Endothelial cell of umbilical vein (primary cell): Measurements from ENCODE around the gene PRPH. TPM values are rescaled to one million over a fixed set of nuclear protein-coding genes. Genes with fewer than 3 reads are reported as not detected.

ENCODE experiments used
- BruUV-seq: library from RNA; stranded (reverse); fragments of 400-500 nt; replicated peaks from 2 replicates; lab custom pipeline; 2021; lab: Mats Ljungman, UMichigan
- CTCF ChIA-PET: fragments of 300-600, 350-600 bp; sonication (Branson Sonifier 250); formaldehyde crosslinking; loops from one replicate; lab custom pipeline; 2021; ENCODE audit warnings: antibody characterized with exemption, inconsistent platforms; lab: Charles Lee
- POLR2A ChIA-PET: fragments of 300-600, 350-600 bp; sonication (Branson Sonifier 250); formaldehyde crosslinking; loops from one replicate; lab custom pipeline; 2021; ENCODE audit warnings: antibody characterized with exemption, inconsistent platforms; lab: Charles Lee
- DNase-seq: peaks from one replicate; pipeline ENCODE4 v3.0.0-alpha.2; 2011; ENCODE audit warnings: low read depth, low spot score
- FAIRE-seq: peaks from 2 replicates; lab custom pipeline; 2011; peaks lifted over from hg19 to GRCh38; lab: Jason Lieb, UNC
- H2AFZ ChIP-seq: 2 replicates; pipeline ENCODE4 v1.6.0; 2012; ENCODE audit warnings: low read depth, low read length, control low read depth, inconsistent platforms
- H3K27ac ChIP-seq: 2 replicates; pipeline ENCODE4 v1.5.1; 2011; ENCODE audit warnings: low read depth, mild to moderate bottlenecking, control low read depth, low read length, moderate library complexity; ENCODE audit not compliant: insufficient read depth
- H3K27me3 ChIP-seq, 2 experiments: 2 replicates each; pipeline versions ENCODE4 v1.6.0 to v1.6.1; 2011; ENCODE audit warnings: low read length in 2 of 2, mixed read lengths in 1 of 2; ENCODE audit not compliant: control insufficient read depth in 2 of 2, insufficient read depth in 2 of 2
- H3K36me3 ChIP-seq, 2 experiments: 2 replicates in 1 of 2; 3 replicates in 1 of 2; pipeline ENCODE4 v1.5.1; 2011; ENCODE audit warnings: low read length in 2 of 2, mild to moderate bottlenecking in 1 of 2, moderate library complexity in 1 of 2; ENCODE audit not compliant: control insufficient read depth in 2 of 2, insufficient read depth in 2 of 2; ENCODE audit errors: extremely low read depth in 1 of 2
- H3K4me1 ChIP-seq: 3 replicates; pipeline ENCODE4 v1.5.1; 2011; ENCODE audit warnings: mild to moderate bottlenecking, low read length; ENCODE audit not compliant: control insufficient read depth, insufficient read depth; ENCODE audit errors: extremely low read depth
- H3K4me2 ChIP-seq: 2 replicates; pipeline ENCODE4 v1.6.1; 2011; ENCODE audit warnings: low read length, control low read depth, mixed read lengths; ENCODE audit not compliant: insufficient read depth
- H3K4me3 ChIP-seq, 3 experiments: fragments of 200-600 bp in 1 of 3; sonication (generic), shearing (Covaris generic) in 1 of 3; replicated peaks in 1 of 3; 2 replicates each; pipeline ENCODE4 v1.5.1; 2011 to 2016; ENCODE audit warnings: control low read depth in 3 of 3, low read length in 3 of 3, mild to moderate bottlenecking in 2 of 3, inconsistent platforms in 1 of 3, low read depth in 1 of 3, moderate library complexity in 1 of 3; ENCODE audit not compliant: insufficient read depth in 1 of 3
- H3K79me2 ChIP-seq: 2 replicates; pipeline ENCODE4 v1.6.0; 2012; ENCODE audit warnings: low read length, inconsistent platforms; ENCODE audit not compliant: control insufficient read depth, insufficient read depth
- H3K9ac ChIP-seq: replicated peaks from 2 replicates; pipeline ENCODE3; 2011; ENCODE audit warnings: low read length, control low read depth; ENCODE audit not compliant: insufficient read depth; ENCODE audit errors: extremely low read depth
- H3K9me1 ChIP-seq: replicated peaks from 3 replicates; pipeline ENCODE4 v1.6.0; 2011; ENCODE audit warnings: mild to moderate bottlenecking, low read length; ENCODE audit not compliant: control insufficient read depth, insufficient read depth; ENCODE audit errors: extremely low read depth
- H3K9me3 ChIP-seq: replicated peaks from 2 replicates; pipeline ENCODE4 v1.5.1; 2012; ENCODE audit warnings: low read length, inconsistent platforms; ENCODE audit not compliant: control insufficient read depth, insufficient read depth
- H4K20me1 ChIP-seq: replicated peaks from 2 replicates; pipeline ENCODE3; 2011; ENCODE audit warnings: mild to moderate bottlenecking, low read length; ENCODE audit not compliant: control insufficient read depth, insufficient read depth; ENCODE audit errors: extremely low read depth
- CTCF ChIP-seq, 2 donors: IDR thresholded peaks; 1 replicate in 1 of 2; 2 replicates in 1 of 2; pipeline ENCODE4 v1.5.1; 2011; ENCODE audit warnings: low read length in 2 of 2, mild to moderate bottlenecking in 2 of 2, moderate library complexity in 2 of 2, control low read depth in 1 of 2, inconsistent platforms in 1 of 2, low read depth in 1 of 2; ENCODE audit not compliant: insufficient read depth in 1 of 2; ENCODE audit errors: extremely low read depth in 1 of 2
- EZH2 ChIP-seq: IDR thresholded peaks from 2 replicates; pipeline ENCODE4 v1.6.1; 2012; ENCODE audit warnings: borderline replicate concordance, low read depth, mild to moderate bottlenecking, moderate library complexity, low read length, inconsistent platforms; ENCODE audit not compliant: severe bottlenecking
- FOS ChIP-seq: IDR thresholded peaks from 2 replicates; pipeline ENCODE4 v1.6.1; 2011; ENCODE audit warnings: mild to moderate bottlenecking, low read length, moderate library complexity, borderline replicate concordance; ENCODE audit not compliant: insufficient read depth
- GATA2 ChIP-seq: IDR thresholded peaks from 2 replicates; pipeline ENCODE4 v1.7.0; 2011; ENCODE audit warnings: low read depth, mild to moderate bottlenecking, moderate library complexity, mixed read lengths, low read length; ENCODE audit not compliant: insufficient read length, insufficient read depth
- JUN ChIP-seq: IDR thresholded peaks from 2 replicates; pipeline ENCODE4 v1.6.1; 2011; ENCODE audit warnings: borderline replicate concordance, low read depth; ENCODE audit not compliant: insufficient read length, insufficient read depth
- MYC ChIP-seq: IDR thresholded peaks from one replicate; pipeline ENCODE4 v1.6.1; 2011; ENCODE audit warnings: mild to moderate bottlenecking, low read depth, low read length
- POLR2A ChIP-seq: IDR thresholded peaks from 2 replicates; pipeline ENCODE4 v1.6.1; 2012; ENCODE audit warnings: low read depth, mild to moderate bottlenecking, control low read depth, low read length
- POLR2AphosphoS5 ChIP-seq: IDR thresholded peaks from 2 replicates; pipeline ENCODE4 v1.6.1; 2012; ENCODE audit warnings: low read depth, mild to moderate bottlenecking, control low read depth, low read length, moderate library complexity; ENCODE audit not compliant: insufficient read depth
- dilution Hi-C: fragments of 300-500 bp; cut with MboI; formaldehyde crosslinking; loops from one replicate; pipeline ENCODE4 v1.15.0; 2019; ENCODE audit warnings: low sequenced_read_pairs; ENCODE audit not compliant: extremely low pct_ligation_motif_present
- intact Hi-C: fragments of 100-400 bp; cut with micrococcal nuclease; formaldehyde crosslinking; loops from one replicate; pipeline ENCODE4 v1.10.0; 2022
- polyA plus RNA-seq, 4 experiments: library from polyadenylated mRNA; depleted of rRNA in 3 of 4; stranded (reverse) in 3 of 4; unstranded in 1 of 4; fragments of >200 nt; gene quantifications; 2 replicates each; pipeline versions ENCODE4 v1.2.1 to v1.2.3, GENCODE V29; 2011 to 2012; ENCODE audit warnings: missing spikeins in 1 of 4
- total RNA-seq: library from RNA; stranded (reverse); gene quantifications from 2 replicates; pipeline ENCODE4 v1.2.3, GENCODE V29; 2021
- TF ChIP-seq, protein P1 (sequence below): IDR thresholded peaks from 2 replicates; pipeline ENCODE4 v1.6.1; 2011; ENCODE audit not compliant: insufficient read depth, insufficient read length

Gene PRPH
- total and polyA plus RNA-seq, 2 donors (not counting 3 experiments of a cell fraction or from before 2014, with no cell fraction given) = not detected

DNA sequence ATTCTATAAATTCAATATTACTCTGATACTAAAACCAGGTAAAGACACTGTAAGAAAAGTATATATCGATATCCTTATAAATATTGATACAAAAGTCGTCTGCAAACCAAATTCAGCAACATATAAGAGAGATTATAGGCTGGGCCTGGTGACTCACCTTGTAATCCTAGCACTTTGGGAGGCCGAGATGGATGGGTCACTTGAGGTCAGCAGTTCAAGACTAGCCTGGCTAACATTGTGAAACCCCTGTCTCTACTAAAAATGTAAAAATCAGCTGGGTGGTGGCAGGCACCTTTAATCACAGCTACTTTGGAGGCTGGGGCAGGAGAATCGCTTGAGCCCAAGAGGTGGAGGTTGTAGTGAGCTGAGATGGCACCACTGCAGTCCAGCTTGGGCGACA lies 43.6 kb upstream of the PRPH start:
- no peak for FAIRE-seq
- POLR2A ChIA-PET = no interaction called here
- Histone ChIP-seq H2AFZ (no peak overlapping the region), H4K20me1 (no peaks in the 10 kb centered on the region), H3K4me3 (no peak overlapping the region), H3K4me2 (no peak overlapping the region), H3K27me3 (no peaks in the 10 kb centered on the region), H3K9me3 (no peaks in the 10 kb centered on the region), H3K27ac (no peak overlapping the region), H3K79me2 (no peaks in the 10 kb centered on the region), H3K9ac (no peak overlapping the region), H3K36me3 (no peaks in the 10 kb centered on the region), H3K9me1 (no peaks in the 10 kb centered on the region), H3K4me1 (no peaks in the 10 kb centered on the region)
- CTCF ChIA-PET = interaction anchor here (1.2 kb wide), 1 partner anchor 8 kb away, joined by 4 read pairs; no protein-coding TSS in a partner anchor
- BruUV-seq = no TSS peak
- TF ChIP-seq CTCF (IDR thresholded peaks at IDR 0.05; ENCODE audit: extremely low read depth in 1 of 2, insufficient read depth in 1 of 2, low read depth in 1 of 2, low read length in 2 of 2) (no peak), EZH2 (no peak), FOS (no peak), GATA2 (no peak), POLR2A (no peak), JUN (no peak), POLR2AphosphoS5 (no peak), MYC (no peak)
- TF ChIP-seq, protein P1, sequence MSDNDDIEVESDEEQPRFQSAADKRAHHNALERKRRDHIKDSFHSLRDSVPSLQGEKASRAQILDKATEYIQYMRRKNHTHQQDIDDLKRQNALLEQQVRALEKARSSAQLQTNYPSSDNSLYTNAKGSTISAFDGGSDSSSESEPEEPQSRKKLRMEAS = no peak
- intact Hi-C loops = no loop called here
- dilution Hi-C loops = no loop called here
- DNase-seq = no peak
